H1 (cell line): ENCODE measurements around the gene SLX4IP.

Source experiments
- CREB1 ChIP-seq: IDR thresholded peaks from 2 replicates; pipeline ENCODE4 v1.6.1; 2012; ENCODE audit warnings: inconsistent platforms
- CTCF ChIP-seq, 3 experiments: IDR thresholded peaks; 1 replicate in 2 of 3; 2 replicates in 1 of 3; pipeline versions ENCODE4 v1.5.1 to v1.6.1; 2011; ENCODE audit warnings: low read length in 3 of 3, mild to moderate bottlenecking in 3 of 3, inconsistent platforms in 2 of 3, low read depth in 1 of 3, moderate library complexity in 1 of 3; ENCODE audit not compliant: insufficient read depth in 1 of 3; ENCODE audit errors: control extremely low read depth in 1 of 3
- EZH2 ChIP-seq: fragments of 200-600 bp; sonication (generic); IDR thresholded peaks from 2 replicates; pipeline ENCODE4 v1.7.1; 2012; ENCODE audit warnings: low read depth, mild to moderate bottlenecking, moderate library complexity, low read length, inconsistent platforms; ENCODE audit not compliant: severe bottlenecking
- FOSL1 ChIP-seq: IDR thresholded peaks from 2 replicates; pipeline ENCODE4 v1.6.1; 2011; ENCODE audit warnings: mild to moderate bottlenecking, low read depth, low read length, moderate library complexity; ENCODE audit not compliant: insufficient read depth
- HDAC6 ChIP-seq: IDR thresholded peaks from one replicate; pipeline ENCODE4 v1.7.1; 2012; ENCODE audit warnings: low read depth, mild to moderate bottlenecking, inconsistent platforms, low read length, moderate library complexity
- MAFK ChIP-seq: IDR thresholded peaks from 2 replicates; pipeline ENCODE4 v1.6.1; 2012; ENCODE audit warnings: low read depth, mild to moderate bottlenecking, improper control_type of control experiment, low read length
- POLR2A ChIP-seq, 2 experiments: IDR thresholded peaks; 1 replicate in 1 of 2; 2 replicates in 1 of 2; pipeline ENCODE4 v1.6.1; 2011; ENCODE audit warnings: low read depth in 2 of 2, low read length in 2 of 2, mild to moderate bottlenecking in 2 of 2; ENCODE audit errors: control extremely low read depth in 1 of 2
- POLR2AphosphoS5 ChIP-seq: IDR thresholded peaks from 2 replicates; pipeline ENCODE4 v1.6.1; 2011; ENCODE audit warnings: low read depth, low read length
- RNF2 ChIP-seq: fragments of 200-900, 300-1000 bp; sonication (generic); IDR thresholded peaks from 2 replicates; pipeline ENCODE4 v1.7.1; 2016; ENCODE audit warnings: borderline replicate concordance, low read depth, mild to moderate bottlenecking, antibody characterized with exemption, low read length; ENCODE audit not compliant: poor library complexity, severe bottlenecking; ENCODE audit errors: missing control alignments
- SP2 ChIP-seq: IDR thresholded peaks from 2 replicates; pipeline ENCODE4 v1.6.1; 2012; ENCODE audit warnings: mild to moderate bottlenecking, low read length, inconsistent platforms
- SRF ChIP-seq: IDR thresholded peaks from 2 replicates; pipeline ENCODE4 v1.6.1; 2011; ENCODE audit warnings: mild to moderate bottlenecking, low read depth, low read length, moderate library complexity
- TF ChIP-seq, protein P1 (sequence below): IDR thresholded peaks from 2 replicates; pipeline ENCODE4 v1.6.1; 2012; ENCODE audit warnings: inconsistent platforms
- TF ChIP-seq, protein P2 (sequence below): IDR thresholded peaks from 2 replicates; pipeline ENCODE4 v1.6.1; 2011; ENCODE audit warnings: low read length, improper control_type of control experiment

DNA sequence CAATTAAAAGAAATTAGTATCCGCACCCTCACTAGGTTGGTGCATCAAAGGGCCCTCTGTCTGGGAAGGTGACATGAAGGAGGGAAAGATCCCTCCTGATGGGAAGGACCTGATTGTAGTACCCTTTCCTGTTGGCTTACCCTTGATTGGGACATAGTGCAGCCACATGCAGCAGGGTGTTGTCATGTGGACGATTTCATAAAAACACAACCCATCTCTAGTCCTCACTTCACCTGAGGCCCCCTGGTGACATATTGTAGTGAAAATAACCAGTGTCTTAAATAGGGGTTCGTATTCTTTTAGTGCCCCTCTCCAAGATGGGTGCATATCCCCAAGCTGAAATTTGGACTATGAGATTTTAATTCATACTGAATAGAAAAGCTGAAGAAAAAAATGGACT, 97.3 kb downstream of the SLX4IP start:
- TF ChIP-seq POLR2AphosphoS5 = no peak
- TF ChIP-seq, protein P1, sequence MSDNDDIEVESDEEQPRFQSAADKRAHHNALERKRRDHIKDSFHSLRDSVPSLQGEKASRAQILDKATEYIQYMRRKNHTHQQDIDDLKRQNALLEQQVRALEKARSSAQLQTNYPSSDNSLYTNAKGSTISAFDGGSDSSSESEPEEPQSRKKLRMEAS = no peak
- TF ChIP-seq CTCF (IDR thresholded peaks at IDR 0.05; ENCODE audit: control extremely low read depth in 1 of 3, insufficient read depth in 1 of 3, low read depth in 1 of 3, low read length in 3 of 3) = no peak
- no peak for TF ChIP-seq CREB1
- TF ChIP-seq, protein P2, sequence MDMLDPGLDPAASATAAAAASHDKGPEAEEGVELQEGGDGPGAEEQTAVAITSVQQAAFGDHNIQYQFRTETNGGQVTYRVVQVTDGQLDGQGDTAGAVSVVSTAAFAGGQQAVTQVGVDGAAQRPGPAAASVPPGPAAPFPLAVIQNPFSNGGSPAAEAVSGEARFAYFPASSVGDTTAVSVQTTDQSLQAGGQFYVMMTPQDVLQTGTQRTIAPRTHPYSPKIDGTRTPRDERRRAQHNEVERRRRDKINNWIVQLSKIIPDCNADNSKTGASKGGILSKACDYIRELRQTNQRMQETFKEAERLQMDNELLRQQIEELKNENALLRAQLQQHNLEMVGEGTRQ = no peak
- no peak for TF ChIP-seq SRF
- TF ChIP-seq SP2 = no peak
- no peak for TF ChIP-seq MAFK
- no peak for TF ChIP-seq RNF2
- TF ChIP-seq EZH2 = no peak
- no peak for TF ChIP-seq POLR2A (IDR thresholded peaks at IDR 0.05; ENCODE audit: control extremely low read depth in 1 of 2, low read depth in 2 of 2, low read length in 2 of 2)
- TF ChIP-seq HDAC6 = no peak
- TF ChIP-seq FOSL1 = no peak
